Activated gamma-delta T cell treated with Interleukin-2 at 50 U/mL for 16 hours (primary cell): Measurements from ENCODE around the gene ZFPL1.

ENCODE experiments used
- DNase-seq: peaks from one replicate; pipeline ENCODE4 v3.0.0-alpha.2; 2020

The ZFPL1 gene

GRCh38 chr11:65083834-65084597 is at the start of gene ZFPL1, which contains the start of gene CDCA5:
ZFPL1 (plus strand) TSS chr11:65084222; CDS start chr11:65084699, 477 bp downstream.
CDCA5 (minus strand) TSS chr11:65084040; CDS start chr11:65083978, 62 bp downstream.
- DNase-seq: peak; percentile 96

GRCh38 chr11:65034423-65034822 is 49.6 kb upstream of the ZFPL1 start:
- DNase-seq: no peak

GRCh38 chr11:65035579-65035978 is 48.4 kb upstream of the ZFPL1 start:
- DNase-seq: no peak

GRCh38 chr11:65036931-65037330 is 47.1 kb upstream of the ZFPL1 start:
- DNase-seq: no peak

GRCh38 chr11:65040520-65040846 is 43.5 kb upstream of the ZFPL1 start:
- DNase-seq: no peak

- DNase-seq: peak; percentile 84
Measured at GRCh38 chr11:65040847-65041622, 43.0 kb upstream of the ZFPL1 start, which contains the start of gene SAC3D1. SAC3D1 (plus strand) TSS chr11:65041210; CDS start chr11:65041293, 83 bp downstream.

GRCh38 chr11:65042891-65043290 is 41.1 kb upstream of the ZFPL1 start:
- DNase-seq: no peak

- no peak for DNase-seq
Measured at GRCh38 chr11:65043881-65044501, 40.0 kb upstream of the ZFPL1 start.

GRCh38 chr11:65045061-65045460 is 39.0 kb upstream of the ZFPL1 start:
- no peak for DNase-seq

- DNase-seq: no peak
Measured at GRCh38 chr11:65045728-65046127, 38.3 kb upstream of the ZFPL1 start.

- peak; percentile 32 for DNase-seq
Measured at GRCh38 chr11:65047581-65048422, 36.2 kb upstream of the ZFPL1 start.

GRCh38 chr11:65051398-65051858 is 32.6 kb upstream of the ZFPL1 start:
- DNase-seq: no peak

GRCh38 chr11:65053827-65054508 is 30.1 kb upstream of the ZFPL1 start:
- DNase-seq: no peak

GRCh38 chr11:65055538-65055937 is 28.5 kb upstream of the ZFPL1 start:
- no peak for DNase-seq

- DNase-seq: no peak
Measured at GRCh38 chr11:65056999-65057398, 27.0 kb upstream of the ZFPL1 start.

- DNase-seq: no peak
Measured at GRCh38 chr11:65057526-65057925, 26.5 kb upstream of the ZFPL1 start.

- no peak for DNase-seq
Measured at GRCh38 chr11:65058012-65058411, 26.0 kb upstream of the ZFPL1 start.

GRCh38 chr11:65058419-65059054 is 25.5 kb upstream of the ZFPL1 start, which contains the start of gene NAALADL1:
NAALADL1 (minus strand) TSS chr11:65058553; CDS start chr11:65058521, 32 bp downstream.
- DNase-seq: no peak

GRCh38 chr11:65059523-65059922 is 24.5 kb upstream of the ZFPL1 start:
- DNase-seq: no peak

- no peak for DNase-seq
Measured at GRCh38 chr11:65059959-65060824, 23.8 kb upstream of the ZFPL1 start.
